Neuron (in vitro differentiated cells): ENCODE data around the gene FLVCR1.

Experiments used
- H2AFZ ChIP-seq: one replicate; pipeline ENCODE4 v1.6.1; 2013; ENCODE audit warnings: low read depth, mild to moderate bottlenecking, inconsistent platforms, low read length, moderate library complexity
- H3K27me3 ChIP-seq: one replicate; pipeline ENCODE4 v1.6.1; 2013; ENCODE audit warnings: low read length; ENCODE audit not compliant: insufficient read depth
- H3K36me3 ChIP-seq: one replicate; pipeline ENCODE4 v1.6.1; 2013; ENCODE audit warnings: low read length; ENCODE audit not compliant: insufficient read depth
- H3K4me1 ChIP-seq: one replicate; pipeline ENCODE4 v1.6.1; 2013; ENCODE audit warnings: low read length; ENCODE audit not compliant: insufficient read depth
- H3K4me3 ChIP-seq: 2 replicates; pipeline ENCODE4 v1.5.1; 2013; ENCODE audit warnings: mild to moderate bottlenecking, low read length, moderate library complexity
- H3K9me3 ChIP-seq: one replicate; pipeline ENCODE4 v1.6.1; 2013; ENCODE audit warnings: low read length

FLVCR1 gene

GRCh38 chr1:212930986-212931678, 73.1 kb downstream of the FLVCR1 start:
- no peak overlapping the region for H2AFZ ChIP-seq
- no peak overlapping the region for H3K4me3 ChIP-seq

GRCh38 chr1:212933815-212934471, 75.9 kb downstream of the FLVCR1 start:
- no peak overlapping the region for H3K4me3 ChIP-seq
- no peaks in the 10 kb centered on the region for H3K27me3 ChIP-seq
- no peaks in the 10 kb centered on the region for H3K9me3 ChIP-seq
- no peaks in the 10 kb centered on the region for H3K36me3 ChIP-seq
- peaks cover 4% of the 10 kb centered on the region for H3K4me1 ChIP-seq
- H2AFZ ChIP-seq = no peak overlapping the region

More at GRCh38 chr1:212930986-212931678, 73.1 kb downstream of the FLVCR1 start:
- Histone ChIP-seq H3K4me1 (peaks cover 14% of the 10 kb centered on the region), H3K27me3 (no peaks in the 10 kb centered on the region), H3K9me3 (no peaks in the 10 kb centered on the region), H3K36me3 (no peaks in the 10 kb centered on the region)

GRCh38 chr1:212935387-212935981, 77.4 kb downstream of the FLVCR1 start:
- Histone ChIP-seq H3K27me3 (no peaks in the 10 kb centered on the region), H3K4me3 (no peak overlapping the region), H3K4me1 (no peaks in the 10 kb centered on the region), H2AFZ (no peak overlapping the region), H3K9me3 (no peaks in the 10 kb centered on the region), H3K36me3 (no peaks in the 10 kb centered on the region)

GRCh38 chr1:212937034-212937433, 79.0 kb downstream of the FLVCR1 start:
- no peak overlapping the region for H2AFZ ChIP-seq
- H3K9me3 ChIP-seq = no peaks in the 10 kb centered on the region
- H3K4me1 ChIP-seq = no peaks in the 10 kb centered on the region
- no peaks in the 10 kb centered on the region for H3K27me3 ChIP-seq
- no peak overlapping the region for H3K4me3 ChIP-seq
- no peaks in the 10 kb centered on the region for H3K36me3 ChIP-seq

GRCh38 chr1:212938846-212939245, 80.8 kb downstream of the FLVCR1 start:
- Histone ChIP-seq H3K27me3 (no peaks in the 10 kb centered on the region), H3K4me1 (no peaks in the 10 kb centered on the region), H3K36me3 (no peaks in the 10 kb centered on the region), H3K4me3 (no peak overlapping the region), H3K9me3 (no peaks in the 10 kb centered on the region), H2AFZ (no peak overlapping the region)

GRCh38 chr1:212941452-212941851, 83.4 kb downstream of the FLVCR1 start:
- Histone ChIP-seq H3K4me3 (no peak overlapping the region), H3K36me3 (no peaks in the 10 kb centered on the region), H3K9me3 (no peaks in the 10 kb centered on the region), H3K4me1 (no peaks in the 10 kb centered on the region), H2AFZ (no peak overlapping the region), H3K27me3 (no peaks in the 10 kb centered on the region)

GRCh38 chr1:212942679-212943392, 84.8 kb downstream of the FLVCR1 start:
- Histone ChIP-seq H2AFZ (no peak overlapping the region), H3K4me3 (no peak overlapping the region), H3K4me1 (no peaks in the 10 kb centered on the region), H3K36me3 (no peaks in the 10 kb centered on the region), H3K9me3 (no peaks in the 10 kb centered on the region), H3K27me3 (no peaks in the 10 kb centered on the region)

GRCh38 chr1:212943393-212943710, 85.3 kb downstream of the FLVCR1 start:
- H3K4me1 ChIP-seq = no peaks in the 10 kb centered on the region
- no peaks in the 10 kb centered on the region for H3K27me3 ChIP-seq
- H2AFZ ChIP-seq = no peak overlapping the region
- H3K9me3 ChIP-seq = no peaks in the 10 kb centered on the region
- no peaks in the 10 kb centered on the region for H3K36me3 ChIP-seq
- H3K4me3 ChIP-seq = no peak overlapping the region

- no peaks in the 10 kb centered on the region for H3K36me3 ChIP-seq
- H3K4me1 ChIP-seq = no peaks in the 10 kb centered on the region
- H3K4me3 ChIP-seq = no peak overlapping the region
- H2AFZ ChIP-seq = no peak overlapping the region
- no peaks in the 10 kb centered on the region for H3K27me3 ChIP-seq
- H3K9me3 ChIP-seq = no peaks in the 10 kb centered on the region
Measured at GRCh38 chr1:212944229-212944901, 86.3 kb downstream of the FLVCR1 start.

GRCh38 chr1:212945056-212945455, 87.0 kb downstream of the FLVCR1 start:
- H3K36me3 ChIP-seq = no peaks in the 10 kb centered on the region
- peaks cover 2% of the 10 kb centered on the region for H3K4me1 ChIP-seq
- H3K4me3 ChIP-seq = no peak overlapping the region
- H3K27me3 ChIP-seq = no peaks in the 10 kb centered on the region
- no peaks in the 10 kb centered on the region for H3K9me3 ChIP-seq
- H2AFZ ChIP-seq = no peak overlapping the region

- no peak overlapping the region for H3K4me3 ChIP-seq
- H2AFZ ChIP-seq = no peak overlapping the region
- H3K9me3 ChIP-seq = no peaks in the 10 kb centered on the region
- H3K27me3 ChIP-seq = no peaks in the 10 kb centered on the region
- no peaks in the 10 kb centered on the region for H3K36me3 ChIP-seq
- H3K4me1 ChIP-seq = peaks cover 2% of the 10 kb centered on the region
Measured at GRCh38 chr1:212945463-212946160, 87.5 kb downstream of the FLVCR1 start.

- H3K27me3 ChIP-seq = no peaks in the 10 kb centered on the region
- H3K36me3 ChIP-seq = no peaks in the 10 kb centered on the region
- no peak overlapping the region for H2AFZ ChIP-seq
- peaks cover 7% of the 10 kb centered on the region for H3K4me1 ChIP-seq
- no peaks in the 10 kb centered on the region for H3K9me3 ChIP-seq
- H3K4me3 ChIP-seq = no peak overlapping the region
Measured at GRCh38 chr1:212946872-212947271, 88.8 kb downstream of the FLVCR1 start.
